WI38 (cell line): ENCODE data around the gene GRK3.
"Not testable (repeated sequence)": the region's sequence is repeated elsewhere in the genome, so short reads cannot be mapped to it uniquely, and the experiment has no call there.

Experiments used
- H3K4me3 ChIP-seq: 2 replicates; pipeline ENCODE4 v1.5.1; 2011; ENCODE audit warnings: low read depth, mild to moderate bottlenecking, control low read depth, low read length
- TF ChIP-seq, protein P1 (sequence below): IDR thresholded peaks from 2 replicates; pipeline ENCODE4 v1.5.1; 2012; ENCODE audit warnings: low read depth, mild to moderate bottlenecking, control low read depth, low read length

Gene GRK3

DNA sequence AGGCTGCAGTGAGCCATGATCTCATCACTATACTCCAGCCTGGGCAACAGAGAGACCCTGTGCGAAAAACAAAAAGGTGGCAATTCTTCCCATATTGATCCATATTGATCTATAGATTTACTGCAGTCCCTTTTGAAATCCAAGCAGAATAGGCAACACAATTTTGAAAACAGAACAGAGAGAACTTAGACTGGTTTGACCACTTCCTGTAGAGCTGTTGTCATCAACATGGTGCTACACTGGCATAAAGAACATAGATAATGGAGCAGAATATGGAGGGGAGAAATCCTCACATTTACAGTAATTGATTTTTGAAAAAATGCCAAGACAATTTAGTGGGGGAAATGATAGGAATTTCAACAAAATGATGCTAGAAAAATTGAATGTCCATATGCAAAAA lies 34.1 kb downstream of the GRK3 start:
- TF ChIP-seq, protein P1, sequence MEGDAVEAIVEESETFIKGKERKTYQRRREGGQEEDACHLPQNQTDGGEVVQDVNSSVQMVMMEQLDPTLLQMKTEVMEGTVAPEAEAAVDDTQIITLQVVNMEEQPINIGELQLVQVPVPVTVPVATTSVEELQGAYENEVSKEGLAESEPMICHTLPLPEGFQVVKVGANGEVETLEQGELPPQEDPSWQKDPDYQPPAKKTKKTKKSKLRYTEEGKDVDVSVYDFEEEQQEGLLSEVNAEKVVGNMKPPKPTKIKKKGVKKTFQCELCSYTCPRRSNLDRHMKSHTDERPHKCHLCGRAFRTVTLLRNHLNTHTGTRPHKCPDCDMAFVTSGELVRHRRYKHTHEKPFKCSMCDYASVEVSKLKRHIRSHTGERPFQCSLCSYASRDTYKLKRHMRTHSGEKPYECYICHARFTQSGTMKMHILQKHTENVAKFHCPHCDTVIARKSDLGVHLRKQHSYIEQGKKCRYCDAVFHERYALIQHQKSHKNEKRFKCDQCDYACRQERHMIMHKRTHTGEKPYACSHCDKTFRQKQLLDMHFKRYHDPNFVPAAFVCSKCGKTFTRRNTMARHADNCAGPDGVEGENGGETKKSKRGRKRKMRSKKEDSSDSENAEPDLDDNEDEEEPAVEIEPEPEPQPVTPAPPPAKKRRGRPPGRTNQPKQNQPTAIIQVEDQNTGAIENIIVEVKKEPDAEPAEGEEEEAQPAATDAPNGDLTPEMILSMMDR = no peak
- H3K4me3 ChIP-seq = no peak overlapping the region

DNA sequence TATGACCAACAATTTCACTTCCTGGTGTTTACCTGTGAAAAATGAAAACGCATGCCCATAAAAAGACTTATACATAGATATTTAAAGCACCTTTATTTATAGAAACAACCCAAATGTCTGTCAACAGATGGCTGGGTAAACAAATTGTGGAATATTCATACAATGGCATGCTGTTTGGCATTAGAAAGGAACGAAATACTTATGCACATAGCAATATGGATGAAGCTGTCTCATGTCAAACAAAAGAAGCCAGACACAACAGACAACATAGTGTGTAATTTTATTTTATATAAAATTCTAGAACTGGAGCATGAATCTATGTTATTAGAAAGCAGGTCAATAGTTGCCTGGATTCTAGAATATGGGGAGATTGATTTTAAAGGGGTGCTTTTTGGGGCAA lies 38.0 kb downstream of the GRK3 start:
- no peak overlapping the region for H3K4me3 ChIP-seq

DNA sequence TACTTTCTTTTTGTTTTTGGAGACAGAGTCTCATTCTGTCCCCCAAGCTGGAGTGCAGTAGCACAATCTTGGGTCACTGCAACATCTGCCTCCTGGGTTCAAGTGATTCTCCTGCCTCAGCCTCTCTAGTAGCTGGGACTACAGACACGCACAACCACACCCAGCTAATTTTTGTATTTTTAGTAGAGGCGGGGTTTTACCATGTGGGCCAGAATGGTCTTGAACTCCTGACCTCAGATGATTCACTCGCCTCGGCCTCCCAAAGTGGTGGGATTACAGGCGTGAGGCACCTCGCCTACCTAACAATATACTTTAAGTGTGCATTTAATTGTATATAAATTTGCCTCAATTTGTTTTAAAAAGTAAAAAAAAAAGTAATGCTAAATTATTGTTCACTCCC lies 38.4 kb downstream of the GRK3 start:
- H3K4me3 ChIP-seq = no peak overlapping the region
- TF ChIP-seq, protein P1 = no peak

More for the DNA sequence above, 38.0 kb downstream of the GRK3 start:
- TF ChIP-seq, protein P1 = no peak

DNA sequence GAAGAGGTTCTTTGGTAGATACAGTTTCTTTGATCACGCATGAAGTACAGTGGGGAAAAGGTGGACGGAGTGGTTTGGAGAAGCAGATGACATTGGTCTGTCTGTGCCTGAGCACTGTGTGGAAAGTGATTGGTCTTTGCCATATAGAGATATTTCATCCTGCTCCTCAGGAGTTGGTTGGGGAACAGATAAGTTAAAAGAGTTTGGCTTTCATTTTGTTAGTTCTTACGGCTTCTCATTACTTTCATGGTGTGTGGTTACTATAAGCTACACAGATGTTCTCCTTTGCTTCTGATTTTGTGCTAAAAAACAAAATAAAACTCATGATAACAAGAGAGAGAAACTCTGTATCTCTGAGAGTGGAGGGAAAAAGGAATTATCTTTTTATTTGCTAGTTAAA lies 40.7 kb downstream of the GRK3 start:
- H3K4me3 ChIP-seq = not testable (repeated sequence)

DNA sequence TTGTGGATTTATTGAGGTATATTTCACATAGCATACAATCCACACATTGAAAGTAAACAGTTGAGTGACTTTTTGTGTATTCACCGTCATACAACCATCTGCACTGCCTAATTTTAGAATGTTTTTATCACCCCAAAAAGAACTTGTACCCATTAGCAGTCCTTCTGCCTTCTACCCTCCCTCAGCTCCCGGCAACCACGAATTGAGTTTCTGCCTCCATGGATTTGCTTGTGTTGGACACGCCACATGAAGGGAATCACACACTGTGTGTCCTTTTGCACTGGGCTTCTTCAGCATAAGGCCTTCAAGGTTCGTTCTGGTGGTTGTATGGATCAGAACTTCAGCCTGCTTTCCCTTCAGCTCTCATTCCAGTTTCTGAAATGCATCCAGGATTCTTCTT lies 41.1 kb downstream of the GRK3 start:
- H3K4me3 ChIP-seq = not testable (repeated sequence)

DNA sequence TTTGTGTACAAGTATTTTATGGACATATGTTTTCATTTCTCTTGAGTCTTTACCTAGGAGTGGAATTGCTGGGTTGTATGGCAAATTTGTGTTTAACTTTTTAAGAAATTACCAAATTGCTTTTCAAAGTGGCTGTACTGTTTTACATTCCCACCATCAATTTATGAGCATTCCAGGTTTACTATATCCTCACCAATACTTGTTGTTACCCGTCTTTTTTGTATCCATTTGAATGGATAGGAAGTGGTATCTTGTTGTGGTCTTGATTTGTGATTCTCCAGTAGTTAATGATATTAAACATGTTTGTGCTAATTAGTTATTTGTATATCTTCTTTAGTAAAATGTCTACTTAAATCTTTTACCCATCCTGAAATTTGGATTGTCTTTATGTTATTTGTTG lies 46.8 kb downstream of the GRK3 start:
- not testable (repeated sequence) for H3K4me3 ChIP-seq

DNA sequence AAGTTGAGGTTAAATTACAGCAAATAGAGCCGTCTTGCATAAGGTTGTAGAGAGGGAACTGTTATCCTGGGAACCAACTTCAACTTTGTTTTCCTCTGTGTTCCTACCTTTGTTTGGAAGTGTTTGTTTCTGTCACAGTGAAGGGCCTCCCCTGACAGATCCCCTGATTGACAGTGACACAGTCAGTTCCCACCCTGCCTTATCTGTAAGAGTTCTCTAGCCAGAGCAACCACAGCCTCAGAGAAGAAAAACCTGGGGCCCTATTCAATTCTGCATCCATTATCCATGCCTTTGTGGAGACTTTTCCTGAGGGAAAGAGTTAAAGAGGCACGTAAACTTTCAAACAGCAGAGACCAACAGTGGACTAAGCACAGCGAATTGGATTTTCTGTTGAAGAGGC lies 48.7 kb downstream of the GRK3 start:
- not testable (repeated sequence) for H3K4me3 ChIP-seq

DNA sequence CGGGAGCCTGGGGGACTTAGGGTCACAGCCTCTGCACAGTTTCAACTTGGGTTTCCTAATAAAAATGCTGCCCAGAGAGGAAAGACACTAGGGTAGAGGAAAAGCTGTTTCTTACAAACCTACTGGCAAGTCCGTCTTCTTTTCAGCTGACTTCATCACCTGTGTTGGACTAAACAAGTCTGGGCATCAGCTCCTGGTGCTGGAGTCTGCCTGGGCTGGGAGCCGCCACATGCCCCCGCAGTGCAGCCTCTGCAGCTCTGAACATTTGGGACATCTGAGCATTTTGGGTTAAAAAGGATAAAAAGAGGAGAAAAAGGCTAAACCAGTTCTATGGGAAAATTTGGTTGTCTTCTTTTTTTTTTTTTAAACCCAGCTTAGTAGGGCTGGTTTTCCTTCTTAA lies 49.1 kb downstream of the GRK3 start:
- not testable (repeated sequence) for H3K4me3 ChIP-seq

DNA sequence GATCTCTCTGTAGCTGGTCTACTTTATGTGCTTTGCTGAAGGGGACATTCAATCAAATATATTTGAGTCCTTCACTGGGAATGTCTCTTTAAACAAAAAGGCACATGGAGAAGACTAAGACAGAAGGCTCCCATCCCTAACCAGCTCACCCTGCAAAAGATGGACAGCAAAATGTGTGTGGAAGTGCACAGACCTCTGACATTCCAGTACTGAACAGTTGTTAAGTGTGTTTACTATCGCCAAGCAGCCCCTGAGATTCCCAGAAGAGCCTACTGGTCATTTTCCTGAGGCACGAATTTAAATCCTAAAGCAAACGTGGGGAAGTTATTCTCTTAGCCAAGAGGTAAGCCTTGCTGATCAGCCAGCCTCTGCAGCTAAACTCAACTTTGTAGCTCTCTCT lies 50.3 kb downstream of the GRK3 start:
- not testable (repeated sequence) for H3K4me3 ChIP-seq

DNA sequence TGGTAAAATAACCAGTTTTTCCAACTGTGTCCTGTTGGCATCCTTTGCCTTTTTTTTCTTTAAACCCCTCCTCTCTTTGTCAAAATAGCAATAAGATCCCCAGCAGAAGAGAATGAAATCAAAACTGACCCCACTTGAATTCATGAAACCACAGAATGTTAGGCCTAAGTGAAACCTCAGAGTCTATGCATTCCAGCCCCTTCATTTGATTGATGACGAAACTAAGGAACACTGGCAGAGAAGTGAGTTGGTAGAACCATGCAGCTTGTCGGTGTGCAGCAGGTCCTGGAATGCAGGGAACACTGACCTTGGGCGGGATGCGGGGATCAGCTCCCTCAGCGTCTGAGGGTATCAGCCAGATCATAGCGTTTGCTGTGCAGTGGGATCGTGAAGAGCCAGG lies 57.5 kb downstream of the GRK3 start:
- TF ChIP-seq, protein P1 = no peak

DNA sequence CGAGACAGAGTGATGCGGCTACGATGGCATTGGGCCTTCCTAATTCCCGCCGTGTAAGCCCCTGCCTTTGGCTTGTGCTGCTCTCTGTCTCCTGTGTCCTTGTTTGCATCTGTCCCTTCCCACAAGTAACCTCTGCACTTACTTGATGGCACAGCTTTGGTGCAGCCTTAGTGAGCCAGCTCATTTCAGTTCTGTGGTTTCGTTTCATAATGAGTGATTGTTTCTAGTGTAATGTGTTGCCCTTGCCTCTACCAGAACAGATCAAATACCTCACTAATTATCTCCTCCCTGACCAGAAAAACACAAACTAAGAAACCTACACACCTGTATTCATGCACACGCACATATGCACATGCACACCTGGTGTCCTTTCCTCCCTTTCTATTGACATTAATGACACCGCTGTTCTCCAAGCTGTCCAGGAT lies 58.8 kb downstream of the GRK3 start:
- no peak overlapping the region for H3K4me3 ChIP-seq
- TF ChIP-seq, protein P1 = no peak

More for the DNA sequence above, 57.5 kb downstream of the GRK3 start:
- no peak overlapping the region for H3K4me3 ChIP-seq
